HG03039 (cell line): ENCODE measurements around the gene PACRG.
"Not testable (repeated sequence)": the region's sequence is repeated elsewhere in the genome, so short reads cannot be mapped to it uniquely, and the experiment has no call there.

Experiments
- ATAC-seq: cut with Tn5 transposase; IDR thresholded peaks from one replicate; pipeline ENCODE4 v1.9.1; 2021; ENCODE audit warnings: mild to moderate bottlenecking, moderate library complexity; ENCODE audit not compliant: unreplicated experiment

The PACRG gene

GRCh38 chr6:162727322-162728182, at the start of gene PACRG, which contains the start of gene PRKN:
Gene PACRG, plus strand, starts transcription at chr6:162727974.
Gene PRKN, minus strand, starts transcription at chr6:162727766.
- ATAC-seq, result peak; percentile 99

GRCh38 chr6:162678896-162679295, 48.9 kb upstream of the PACRG start:
- ATAC-seq, result not testable (repeated sequence)

GRCh38 chr6:162679681-162680080, 48.1 kb upstream of the PACRG start:
- no peak for ATAC-seq

DNA sequence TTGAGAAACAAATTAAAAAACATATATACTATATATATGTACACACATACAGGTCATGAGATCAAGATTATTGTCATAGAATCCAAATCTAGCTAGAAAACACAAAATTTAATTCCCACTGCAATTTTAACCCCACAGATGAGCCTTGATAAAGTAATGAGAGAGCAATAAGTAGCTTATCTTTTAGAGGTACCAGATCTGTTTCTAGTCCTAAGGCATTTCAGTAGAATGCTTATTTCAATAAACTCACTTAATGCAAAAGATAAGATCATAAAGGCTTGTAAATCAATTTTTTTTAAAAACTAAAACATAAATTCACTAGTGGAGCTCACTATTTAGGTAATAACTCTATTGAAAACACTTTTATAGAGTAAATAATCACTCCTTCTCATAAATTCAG, 47.4 kb upstream of the PACRG start:
- ATAC-seq, result no peak

DNA sequence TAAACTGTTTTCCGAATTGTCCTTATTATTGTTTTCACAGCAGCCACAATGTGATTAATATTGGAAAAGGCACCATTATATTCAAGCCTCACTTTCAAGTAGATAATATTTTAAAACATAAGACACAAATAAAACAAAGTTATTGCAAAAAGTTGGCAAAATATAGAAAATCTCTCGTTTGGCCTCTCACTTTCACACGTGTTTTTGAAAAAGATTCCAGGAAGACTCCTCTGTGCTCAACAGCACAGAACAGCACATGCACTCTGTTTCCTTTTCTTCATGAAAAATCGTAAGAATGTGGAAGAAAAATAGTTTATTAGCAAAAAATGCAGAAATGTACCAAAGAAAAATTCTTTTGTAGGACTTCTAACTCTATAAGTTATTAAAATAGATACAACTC, 46.9 kb upstream of the PACRG start:
- no peak for ATAC-seq

- no peak for ATAC-seq
Observed at GRCh38 chr6:162681447-162681846, 46.3 kb upstream of the PACRG start.

DNA sequence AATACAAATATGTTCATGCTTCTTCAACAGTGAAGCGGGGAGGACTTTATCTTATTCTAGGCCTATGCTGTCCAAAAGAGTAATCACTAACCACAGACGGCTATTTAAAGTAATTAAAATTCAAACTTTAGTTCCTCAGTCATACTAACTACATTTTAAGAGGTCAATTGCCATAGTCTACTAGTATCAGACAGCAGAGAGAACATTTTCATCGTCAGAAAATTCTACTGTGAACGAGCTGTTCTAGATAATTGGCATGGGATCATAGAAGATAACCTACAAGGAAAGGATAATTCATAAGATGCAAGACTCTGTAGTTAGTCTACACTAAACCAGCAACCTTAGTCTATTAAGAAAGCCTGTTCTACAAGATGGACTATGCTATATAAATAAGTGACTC, 44.6 kb upstream of the PACRG start:
- ATAC-seq, result no peak

DNA sequence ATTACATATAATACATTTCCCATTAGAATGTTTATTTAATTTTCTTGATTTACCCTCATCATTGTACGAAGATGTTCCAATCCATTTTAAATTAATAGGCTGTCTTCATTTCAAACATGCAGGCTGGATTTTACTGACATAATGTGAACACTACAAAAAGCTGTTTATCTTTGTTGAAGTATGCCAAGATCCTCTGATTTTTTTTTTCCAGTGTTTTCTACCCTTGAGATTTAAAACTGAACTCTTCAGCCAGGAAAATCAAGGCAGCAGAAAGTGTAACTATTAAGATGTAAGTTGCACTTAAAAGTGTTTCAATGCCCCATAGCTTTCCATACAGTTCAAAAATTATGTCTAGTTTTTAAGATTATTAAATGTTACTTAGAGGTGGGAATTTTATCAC, 43.7 kb upstream of the PACRG start:
- ATAC-seq, result no peak

- no peak for ATAC-seq
Observed at GRCh38 chr6:162684961-162685360, 42.8 kb upstream of the PACRG start.

GRCh38 chr6:162685586-162685985, 42.2 kb upstream of the PACRG start:
- ATAC-seq, result no peak

DNA sequence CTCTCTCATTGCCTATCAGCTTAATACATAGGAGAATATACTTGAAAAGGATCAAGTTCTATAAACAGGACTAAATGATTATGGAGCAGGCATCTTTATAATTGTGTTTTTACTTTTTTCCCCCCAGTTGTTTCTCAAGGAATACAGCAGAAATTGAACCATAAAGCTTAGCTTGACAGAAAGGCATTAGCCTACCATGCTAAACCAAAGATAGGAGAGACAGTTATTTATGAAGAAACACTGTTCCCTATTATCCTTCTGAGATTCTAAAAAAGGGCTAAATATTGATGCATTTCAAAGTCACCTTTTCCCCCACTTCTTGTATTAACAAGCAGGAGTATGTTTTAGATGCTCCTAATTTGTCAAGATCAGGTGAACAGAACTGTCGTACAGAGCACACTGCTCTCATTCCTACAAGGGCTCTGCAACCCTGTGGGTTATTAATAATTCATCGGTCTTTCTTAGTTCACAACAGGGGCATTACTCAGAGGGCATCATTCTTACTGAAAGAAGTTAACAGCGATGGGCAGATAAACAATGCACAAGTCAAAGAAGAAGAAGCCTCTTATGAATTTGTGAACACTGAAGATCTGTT, 38.9 kb upstream of the PACRG start:
- no peak for ATAC-seq

- ATAC-seq, result no peak
Observed at GRCh38 chr6:162690158-162690557, 37.6 kb upstream of the PACRG start.

GRCh38 chr6:162697872-162698403, 29.8 kb upstream of the PACRG start:
- no peak for ATAC-seq

- ATAC-seq, result no peak
Observed at GRCh38 chr6:162698440-162698839, 29.3 kb upstream of the PACRG start.

- ATAC-seq, result no peak
Observed at GRCh38 chr6:162699961-162700360, 27.8 kb upstream of the PACRG start.

DNA sequence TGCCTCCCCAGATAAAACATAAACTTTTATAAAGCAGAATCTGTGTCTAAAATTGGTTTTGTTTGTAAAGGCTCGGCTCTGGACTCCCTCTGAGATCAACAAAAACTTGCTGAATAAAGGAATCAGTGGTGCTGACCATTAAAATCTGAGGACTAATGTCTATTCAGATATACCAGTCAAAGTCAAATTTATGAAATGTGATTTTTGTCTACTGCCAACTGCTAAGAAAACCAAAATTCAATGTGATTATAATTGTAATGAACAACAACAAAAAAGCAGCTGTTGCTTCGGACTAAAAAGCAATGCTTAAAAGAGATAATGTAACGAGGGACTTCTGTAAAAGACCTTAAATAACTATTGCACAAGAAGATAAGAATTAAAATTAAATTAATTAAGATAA, 26.8 kb upstream of the PACRG start:
- ATAC-seq, result no peak

DNA sequence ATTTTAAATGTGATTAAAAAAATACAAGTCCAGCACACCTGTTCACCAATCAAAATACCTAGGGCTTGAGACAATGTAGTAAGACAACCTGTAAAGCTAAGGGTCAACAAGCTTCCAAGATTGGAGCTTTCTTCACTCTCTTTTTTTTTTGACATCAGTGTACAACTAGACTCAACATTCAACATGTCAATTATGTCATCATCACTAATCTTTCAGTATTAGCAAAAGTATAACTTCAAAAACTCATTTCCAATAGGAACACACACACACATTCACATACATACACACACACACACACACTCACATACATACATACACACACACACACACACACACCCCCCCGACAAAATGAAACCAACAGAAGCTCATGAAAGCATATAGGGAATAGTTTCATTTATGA, 26.2 kb upstream of the PACRG start:
- no peak for ATAC-seq

- no peak for ATAC-seq
Observed at GRCh38 chr6:162702446-162702845, 25.3 kb upstream of the PACRG start.

DNA sequence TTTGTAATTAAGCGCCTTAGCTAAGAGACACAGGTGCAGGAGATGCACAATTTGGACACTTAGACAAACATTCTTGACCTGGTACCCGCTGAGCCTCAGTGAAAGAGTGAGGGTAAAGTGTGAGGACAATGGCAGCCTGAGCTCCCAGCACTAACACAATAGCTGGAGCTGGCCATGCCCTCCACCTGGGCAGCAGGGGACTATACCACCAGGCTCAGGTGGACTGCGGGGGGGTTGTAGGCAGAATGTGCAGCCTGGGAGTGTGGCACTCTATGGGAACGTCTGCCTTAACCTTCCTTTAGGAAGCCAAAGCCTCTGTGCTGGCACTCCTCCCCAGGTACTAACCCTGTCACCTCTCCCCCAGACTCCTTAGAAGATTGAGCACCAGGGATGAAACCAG, 23.8 kb upstream of the PACRG start:
- ATAC-seq, result no peak

GRCh38 chr6:162705736-162706135, 22.0 kb upstream of the PACRG start:
- ATAC-seq, result no peak

GRCh38 chr6:162706232-162706631, 21.5 kb upstream of the PACRG start:
- ATAC-seq, result no peak

- no peak for ATAC-seq
Observed at GRCh38 chr6:162708971-162709370, 18.8 kb upstream of the PACRG start.
